Panc1 (cell line): ENCODE results near the gene KMT2C. TPM values are rescaled to one million over a fixed set of nuclear protein-coding genes. Genes with fewer than 3 reads are reported as not detected.

Source experiments
- ATAC-seq: fragments of 200-7000 bp; cut with Tn5 transposase; 2 replicates; pipeline ENCODE4 v1.9.1; 2020; ENCODE audit warnings: mild to moderate bottlenecking, moderate library complexity
- BruUV-seq: library from RNA; stranded (reverse); fragments of 400-500 nt; replicated peaks from 2 replicates; lab custom pipeline; 2021; lab: Mats Ljungman, UMichigan
- CTCF ChIA-PET: fragments of 300-600 bp; sonication (Branson Sonifier 250); formaldehyde crosslinking; loops from one replicate; lab custom pipeline; 2022; ENCODE audit warnings: antibody characterized with exemption; lab: Charles Lee
- POLR2A ChIA-PET: fragments of 300-600 bp; sonication (Branson Sonifier 250); formaldehyde crosslinking; loops from one replicate; lab custom pipeline; 2022; ENCODE audit warnings: antibody characterized with exemption; lab: Charles Lee
- DNase-seq: peaks from one replicate; pipeline ENCODE4 v3.0.0-alpha.2; 2010; ENCODE audit warnings: low read depth, low spot score
- H3K27ac ChIP-seq: 2 replicates; pipeline ENCODE4 v1.5.1; 2011; ENCODE audit warnings: mild to moderate bottlenecking, low read length, inconsistent platforms
- H3K27me3 ChIP-seq: fragments of 200-500 bp; sonication (Bioruptor generic); 2 replicates; pipeline ENCODE4 v1.6.0; 2014; ENCODE audit warnings: low read length, inconsistent platforms; ENCODE audit not compliant: control insufficient read depth, insufficient read depth
- H3K36me3 ChIP-seq: fragments of 200-500 bp; sonication (Bioruptor generic); 2 replicates; pipeline ENCODE4 v1.5.1; 2014; ENCODE audit warnings: inconsistent platforms, mild to moderate bottlenecking, low read length, moderate library complexity; ENCODE audit not compliant: control insufficient read depth, insufficient read depth
- H3K4me1 ChIP-seq: 2 replicates; pipeline ENCODE4 v1.5.1; 2011; ENCODE audit warnings: inconsistent platforms, mild to moderate bottlenecking, low read length, moderate library complexity; ENCODE audit not compliant: control insufficient read depth, insufficient read depth
- H3K4me3 ChIP-seq, 2 experiments: 2 replicates each; pipeline ENCODE4 v1.5.1; 2011 to 2012; ENCODE audit warnings: low read depth in 2 of 2, low read length in 2 of 2, mild to moderate bottlenecking in 2 of 2, inconsistent platforms in 1 of 2, moderate library complexity in 1 of 2
- H3K9me3 ChIP-seq: fragments of 200-500 bp; sonication (Bioruptor generic); 2 replicates; pipeline ENCODE4 v1.5.1; 2014; ENCODE audit warnings: low read depth, mild to moderate bottlenecking, inconsistent platforms, low read length, moderate library complexity; ENCODE audit not compliant: control insufficient read depth, insufficient read depth
- POLR2AphosphoS5 ChIP-seq: IDR thresholded peaks from 2 replicates; pipeline ENCODE4 v1.6.1; 2012; ENCODE audit warnings: mild to moderate bottlenecking, low read depth, low read length, moderate library complexity
- SIN3A ChIP-seq: IDR thresholded peaks from 2 replicates; pipeline ENCODE4 v1.6.1; 2012; ENCODE audit warnings: low read depth, mild to moderate bottlenecking, low read length, moderate library complexity, borderline replicate concordance; ENCODE audit not compliant: insufficient read depth
- TCF7L2 ChIP-seq: IDR thresholded peaks from 2 replicates; pipeline ENCODE4 v1.6.1; 2011; ENCODE audit warnings: mild to moderate bottlenecking, low read depth, low read length, inconsistent platforms
- in situ Hi-C: cut with HindIII; loops from 2 replicates; pipeline ENCODE4 v1.10.0; 2016; ENCODE audit warnings: low sequenced_read_pairs, low pct_unique_long_range_greater_than_20kb
- intact Hi-C: fragments of 100-400 bp; cut with micrococcal nuclease; formaldehyde crosslinking; loops from one replicate; pipeline ENCODE4 v1.10.0; 2022; ENCODE audit not compliant: unreplicated experiment
- total RNA-seq: library from RNA; stranded (reverse); gene quantifications from one replicate; pipeline ENCODE4 v1.2.1, GENCODE V29; 2021; ENCODE audit not compliant: unreplicated experiment
- TF ChIP-seq, protein P1 (sequence below), 2 experiments: IDR thresholded peaks; 2 replicates each; pipeline ENCODE4 v1.6.1; 2011 to 2012; ENCODE audit warnings: low read depth in 2 of 2, control low read depth in 1 of 2, low read length in 1 of 2, mild to moderate bottlenecking in 1 of 2, moderate library complexity in 1 of 2; ENCODE audit not compliant: insufficient read depth in 1 of 2
- TF ChIP-seq, protein P2 (sequence below): fragments of 450-650 bp; IDR thresholded peaks from 2 replicates; pipeline ENCODE4 v1.5.1; 2017; ENCODE audit warnings: mild to moderate bottlenecking

Gene KMT2C
- total RNA-seq, 1 experiment from 2014 or later: 42.5 TPM

DNA sequence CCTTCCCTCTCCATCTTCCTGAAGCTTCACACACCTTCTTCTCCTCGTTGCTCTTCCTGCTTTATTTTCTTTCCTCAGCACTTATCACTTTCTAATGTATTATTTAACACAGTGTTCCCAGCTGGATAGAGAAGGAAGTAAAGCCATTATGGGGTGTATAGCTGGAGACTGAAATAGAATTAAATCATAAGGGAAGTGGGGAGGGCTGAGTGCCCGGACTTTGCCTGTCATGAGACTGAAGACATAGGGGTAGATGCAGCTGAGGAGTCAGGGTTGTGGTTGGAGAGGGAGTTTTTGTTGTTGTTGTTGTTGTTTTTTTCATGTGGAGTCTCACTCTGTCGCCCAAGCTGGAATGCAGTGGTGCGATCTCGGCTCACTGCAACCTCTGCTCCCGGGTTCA lies 345.1 kb downstream of the KMT2C start:
- Histone ChIP-seq H3K27me3 (no peaks in the 10 kb centered on the region), H3K4me1 (no peaks in the 10 kb centered on the region), H3K9me3 (peaks cover 21% of the 10 kb centered on the region; the same call in 1 of the 2 replicates), H3K4me3 (no peak overlapping the region), H3K27ac (no peak overlapping the region), H3K36me3 (no peaks in the 10 kb centered on the region; the same call in 1 of the 2 replicates)
- DNase-seq (no peak), ATAC-seq (no peak)
- TF ChIP-seq, protein P1, sequence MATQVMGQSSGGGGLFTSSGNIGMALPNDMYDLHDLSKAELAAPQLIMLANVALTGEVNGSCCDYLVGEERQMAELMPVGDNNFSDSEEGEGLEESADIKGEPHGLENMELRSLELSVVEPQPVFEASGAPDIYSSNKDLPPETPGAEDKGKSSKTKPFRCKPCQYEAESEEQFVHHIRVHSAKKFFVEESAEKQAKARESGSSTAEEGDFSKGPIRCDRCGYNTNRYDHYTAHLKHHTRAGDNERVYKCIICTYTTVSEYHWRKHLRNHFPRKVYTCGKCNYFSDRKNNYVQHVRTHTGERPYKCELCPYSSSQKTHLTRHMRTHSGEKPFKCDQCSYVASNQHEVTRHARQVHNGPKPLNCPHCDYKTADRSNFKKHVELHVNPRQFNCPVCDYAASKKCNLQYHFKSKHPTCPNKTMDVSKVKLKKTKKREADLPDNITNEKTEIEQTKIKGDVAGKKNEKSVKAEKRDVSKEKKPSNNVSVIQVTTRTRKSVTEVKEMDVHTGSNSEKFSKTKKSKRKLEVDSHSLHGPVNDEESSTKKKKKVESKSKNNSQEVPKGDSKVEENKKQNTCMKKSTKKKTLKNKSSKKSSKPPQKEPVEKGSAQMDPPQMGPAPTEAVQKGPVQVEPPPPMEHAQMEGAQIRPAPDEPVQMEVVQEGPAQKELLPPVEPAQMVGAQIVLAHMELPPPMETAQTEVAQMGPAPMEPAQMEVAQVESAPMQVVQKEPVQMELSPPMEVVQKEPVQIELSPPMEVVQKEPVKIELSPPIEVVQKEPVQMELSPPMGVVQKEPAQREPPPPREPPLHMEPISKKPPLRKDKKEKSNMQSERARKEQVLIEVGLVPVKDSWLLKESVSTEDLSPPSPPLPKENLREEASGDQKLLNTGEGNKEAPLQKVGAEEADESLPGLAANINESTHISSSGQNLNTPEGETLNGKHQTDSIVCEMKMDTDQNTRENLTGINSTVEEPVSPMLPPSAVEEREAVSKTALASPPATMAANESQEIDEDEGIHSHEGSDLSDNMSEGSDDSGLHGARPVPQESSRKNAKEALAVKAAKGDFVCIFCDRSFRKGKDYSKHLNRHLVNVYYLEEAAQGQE (IDR thresholded peaks at IDR 0.05; ENCODE audit: insufficient read depth in 1 of 2, low read depth in 2 of 2, low read length in 1 of 2): no peak
- TF ChIP-seq SIN3A (no peak), TCF7L2 (no peak), POLR2AphosphoS5 (no peak)
- TF ChIP-seq, protein P2, sequence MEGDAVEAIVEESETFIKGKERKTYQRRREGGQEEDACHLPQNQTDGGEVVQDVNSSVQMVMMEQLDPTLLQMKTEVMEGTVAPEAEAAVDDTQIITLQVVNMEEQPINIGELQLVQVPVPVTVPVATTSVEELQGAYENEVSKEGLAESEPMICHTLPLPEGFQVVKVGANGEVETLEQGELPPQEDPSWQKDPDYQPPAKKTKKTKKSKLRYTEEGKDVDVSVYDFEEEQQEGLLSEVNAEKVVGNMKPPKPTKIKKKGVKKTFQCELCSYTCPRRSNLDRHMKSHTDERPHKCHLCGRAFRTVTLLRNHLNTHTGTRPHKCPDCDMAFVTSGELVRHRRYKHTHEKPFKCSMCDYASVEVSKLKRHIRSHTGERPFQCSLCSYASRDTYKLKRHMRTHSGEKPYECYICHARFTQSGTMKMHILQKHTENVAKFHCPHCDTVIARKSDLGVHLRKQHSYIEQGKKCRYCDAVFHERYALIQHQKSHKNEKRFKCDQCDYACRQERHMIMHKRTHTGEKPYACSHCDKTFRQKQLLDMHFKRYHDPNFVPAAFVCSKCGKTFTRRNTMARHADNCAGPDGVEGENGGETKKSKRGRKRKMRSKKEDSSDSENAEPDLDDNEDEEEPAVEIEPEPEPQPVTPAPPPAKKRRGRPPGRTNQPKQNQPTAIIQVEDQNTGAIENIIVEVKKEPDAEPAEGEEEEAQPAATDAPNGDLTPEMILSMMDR: no peak
- BruUV-seq: no TSS peak
- intact Hi-C loops (no loop called here), in situ Hi-C loops (no loop called here)
- POLR2A ChIA-PET: no interaction called here
- CTCF ChIA-PET: no interaction called here

DNA sequence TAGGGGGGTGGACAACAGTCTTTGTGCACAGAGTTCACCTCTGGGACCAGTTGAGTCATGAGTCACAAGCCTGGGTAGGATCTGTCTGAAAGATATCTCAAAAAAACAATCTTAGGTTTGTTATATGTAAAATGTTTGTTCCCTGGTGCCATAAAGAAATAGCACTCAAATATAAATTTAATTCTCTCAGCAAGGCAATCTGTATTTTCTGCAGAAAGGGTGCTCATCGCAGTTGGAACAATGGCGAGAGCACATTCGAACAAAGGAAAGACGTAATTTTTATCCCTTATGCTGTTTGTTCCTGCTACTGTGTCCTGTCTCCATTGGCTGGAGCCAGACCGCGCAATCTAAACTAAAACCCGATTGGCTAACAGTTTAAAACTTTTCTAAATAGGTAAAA lies 346.6 kb downstream of the KMT2C start:
- no peaks in the 10 kb centered on the region for H3K27me3 ChIP-seq
- no peaks in the 10 kb centered on the region for H3K4me1 ChIP-seq
- BruUV-seq: no TSS peak
- no peak for TF ChIP-seq POLR2AphosphoS5
- TF ChIP-seq TCF7L2: no peak
- TF ChIP-seq SIN3A: no peak
- TF ChIP-seq, protein P2: no peak
- TF ChIP-seq, protein P1 (IDR thresholded peaks at IDR 0.05; ENCODE audit: insufficient read depth in 1 of 2, low read depth in 2 of 2, low read length in 1 of 2): no peak
- H3K9me3 ChIP-seq: peaks cover 21% of the 10 kb centered on the region; the same call in 1 of the 2 replicates
- POLR2A ChIA-PET: no interaction called here
- DNase-seq (no peak), ATAC-seq (no peak)
- no peak overlapping the region for H3K4me3 ChIP-seq
- CTCF ChIA-PET: no interaction called here
- no peaks in the 10 kb centered on the region for H3K36me3 ChIP-seq
- intact Hi-C loops (no loop called here), in situ Hi-C loops (no loop called here)
- H3K27ac ChIP-seq: no peak overlapping the region
